HG02981 (cell line): ENCODE measurements around the gene DHX35.
"Not testable (repeated sequence)": the region's sequence is repeated elsewhere in the genome, so short reads cannot be mapped to it uniquely, and the experiment has no call there.

Experiments used
- ATAC-seq: cut with Tn5 transposase; IDR thresholded peaks from one replicate; pipeline ENCODE4 v1.9.1; 2021; ENCODE audit warnings: mild to moderate bottlenecking, moderate library complexity; ENCODE audit not compliant: unreplicated experiment

Gene DHX35

GRCh38 chr20:38939686-38940085, 22.5 kb upstream of the DHX35 start:
- ATAC-seq, result no peak

GRCh38 chr20:38940644-38941043, 21.5 kb upstream of the DHX35 start:
- ATAC-seq, result no peak

- no peak for ATAC-seq
These were observed 20.3 kb upstream of the DHX35 start for GRCh38 chr20:38941726-38942389.

DNA sequence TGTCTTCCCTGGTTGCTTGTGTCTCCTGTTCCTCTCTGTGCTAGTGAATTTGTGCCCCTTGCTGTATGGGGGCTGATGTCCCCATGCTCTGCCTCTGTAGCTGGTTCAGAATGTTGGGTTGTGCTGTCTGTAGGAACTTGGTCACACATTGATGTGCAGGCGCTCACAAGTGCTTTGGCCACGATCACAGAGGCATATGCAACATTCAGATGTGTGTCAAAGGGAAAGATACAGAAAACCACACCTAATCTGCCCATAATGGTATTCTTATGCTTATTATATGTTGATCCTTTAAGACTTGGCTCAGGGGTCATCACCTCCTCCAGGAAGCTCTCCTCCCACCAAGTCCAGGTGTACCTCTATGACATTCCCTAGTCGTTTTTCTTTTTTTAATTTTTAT, 17.1 kb upstream of the DHX35 start:
- no peak for ATAC-seq

GRCh38 chr20:38946836-38947235, 15.3 kb upstream of the DHX35 start:
- ATAC-seq, result no peak

GRCh38 chr20:38947931-38948362, 14.2 kb upstream of the DHX35 start:
- ATAC-seq, result no peak

DNA sequence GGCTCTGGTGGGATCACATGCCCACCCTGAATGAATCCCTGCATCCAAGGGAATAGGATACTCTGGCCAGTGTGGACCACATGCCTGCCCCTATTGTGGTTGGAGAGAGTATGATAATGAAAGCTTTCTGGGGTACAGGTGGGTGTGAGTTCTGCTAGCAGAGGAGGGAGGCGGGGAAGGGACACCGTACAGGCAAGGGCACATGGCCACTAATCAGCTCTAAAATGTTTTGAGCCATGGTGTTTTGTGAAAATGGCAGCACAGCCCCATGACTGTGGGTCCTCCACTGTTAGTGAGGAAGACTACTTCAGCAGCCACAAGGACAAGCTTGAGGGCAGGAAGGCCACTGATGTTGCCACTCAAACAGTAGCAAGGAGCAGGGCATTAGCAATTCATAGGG, 11.9 kb upstream of the DHX35 start:
- ATAC-seq, result no peak

DNA sequence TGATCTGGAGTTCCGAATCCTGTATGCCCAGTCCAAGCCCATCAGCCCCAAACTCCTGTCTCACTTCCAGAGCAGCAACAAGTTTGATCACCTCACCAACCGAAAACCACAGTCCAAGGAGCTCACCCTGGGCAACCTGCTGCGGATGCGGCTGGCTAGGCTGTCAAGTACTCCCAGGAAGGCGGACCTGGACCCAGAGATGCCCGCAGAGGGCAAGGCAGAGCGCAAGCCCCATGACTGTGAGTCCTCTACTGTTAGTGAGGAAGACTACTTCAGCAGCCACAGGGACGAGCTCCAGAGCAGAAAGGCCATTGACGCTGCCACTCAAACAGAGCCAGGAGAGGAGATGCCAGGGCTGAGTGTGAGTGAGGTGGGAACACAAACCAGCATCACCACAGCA, 10.5 kb upstream of the DHX35 start:
- ATAC-seq, result no peak

- ATAC-seq, result no peak
These were observed 10.0 kb upstream of the DHX35 start for GRCh38 chr20:38952153-38952552.

GRCh38 chr20:38953630-38954340, 8.4 kb upstream of the DHX35 start:
- no peak for ATAC-seq

GRCh38 chr20:38957235-38957876, 4.8 kb upstream of the DHX35 start:
- no peak for ATAC-seq

GRCh38 chr20:38957915-38958485, 4.1 kb upstream of the DHX35 start:
- ATAC-seq, result no peak

GRCh38 chr20:38960187-38960687, 1.9 kb upstream of the DHX35 start:
- ATAC-seq, result not testable (repeated sequence)

GRCh38 chr20:38961530-38962043, 557 bp upstream of the DHX35 start:
- no peak for ATAC-seq

DNA sequence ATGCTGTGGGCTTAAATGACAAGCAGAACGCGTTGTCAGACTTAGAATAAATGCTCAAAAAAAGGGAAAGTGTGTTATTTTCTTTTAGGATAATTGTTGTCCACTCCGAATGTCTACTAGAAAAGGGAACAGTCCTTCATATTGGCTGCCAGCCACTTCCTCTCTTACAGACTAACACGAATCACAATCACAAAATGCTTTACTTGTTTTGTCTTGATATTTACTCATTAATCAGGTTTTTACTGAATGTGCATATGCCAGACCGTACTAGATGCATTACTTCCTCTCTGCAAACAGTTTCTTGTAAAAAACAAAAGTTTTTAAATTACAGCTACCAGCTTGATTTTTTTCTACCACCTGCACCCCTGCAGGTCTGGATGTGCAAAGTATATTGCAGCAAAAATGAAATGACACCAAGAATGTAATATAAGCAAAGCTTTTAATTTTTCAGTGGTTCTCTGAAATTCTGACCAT, 821 bp downstream of the DHX35 start:
- ATAC-seq, result no peak

DNA sequence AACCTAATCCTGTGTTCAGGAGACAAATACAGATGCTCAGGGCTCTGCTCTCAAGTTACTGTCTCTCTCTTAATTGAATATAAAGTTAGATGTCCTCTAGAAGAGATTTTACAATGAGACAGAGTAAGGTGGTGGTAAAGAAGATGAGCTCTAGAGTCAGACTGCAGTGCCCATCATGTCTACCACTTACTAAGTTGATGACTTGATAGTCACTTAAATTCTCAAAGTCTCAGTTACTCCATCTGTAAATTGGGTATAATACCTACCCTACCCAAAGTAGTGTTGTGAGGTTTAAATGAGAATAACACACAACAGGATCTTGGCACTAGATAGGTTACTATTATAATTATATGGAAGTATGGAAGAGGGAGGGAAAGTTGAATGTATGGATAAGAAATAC, 1.6 kb downstream of the DHX35 start:
- no peak for ATAC-seq

DNA sequence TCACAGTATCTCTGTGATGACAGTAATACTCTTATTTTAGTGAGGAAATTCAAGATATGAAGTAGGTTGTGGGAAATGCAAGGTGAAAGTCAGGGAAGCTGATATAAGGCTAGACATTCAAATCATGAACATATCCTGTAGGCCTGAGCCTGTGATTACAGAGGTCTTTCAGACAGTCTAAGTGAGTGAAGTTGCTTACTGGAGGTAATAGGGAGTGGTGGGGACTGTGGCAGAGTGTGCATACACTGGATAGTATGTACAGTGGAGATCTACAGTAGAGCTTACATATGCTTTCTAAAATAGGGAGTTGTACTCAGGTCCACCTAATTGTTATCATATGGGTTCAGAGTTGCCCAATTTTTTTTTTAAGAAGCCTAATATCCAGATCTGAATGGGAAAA, 3.1 kb downstream of the DHX35 start:
- no peak for ATAC-seq

- no peak for ATAC-seq
These were observed 5.9 kb downstream of the DHX35 start for GRCh38 chr20:38968090-38968489.

GRCh38 chr20:38969708-38970107, 7.6 kb downstream of the DHX35 start:
- ATAC-seq, result no peak

DNA sequence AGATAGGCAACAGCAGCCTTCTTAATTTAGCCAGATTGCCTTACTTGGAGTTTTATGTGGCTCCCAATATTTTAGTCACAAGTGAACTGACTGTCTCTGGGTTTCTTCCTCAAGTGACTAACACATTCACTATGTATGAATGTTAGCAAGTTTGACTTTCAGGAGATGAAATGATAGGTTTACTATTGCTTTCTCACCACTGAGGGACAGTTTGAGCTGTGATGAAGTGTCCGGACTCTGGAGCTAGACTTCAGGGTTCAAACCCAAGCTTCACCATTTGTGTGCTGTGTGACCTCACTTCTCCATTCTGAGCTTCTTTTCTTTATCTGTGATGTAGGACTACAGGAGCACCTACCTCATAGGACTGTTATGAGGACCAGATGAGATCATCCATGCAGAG, 8.2 kb downstream of the DHX35 start:
- no peak for ATAC-seq

DNA sequence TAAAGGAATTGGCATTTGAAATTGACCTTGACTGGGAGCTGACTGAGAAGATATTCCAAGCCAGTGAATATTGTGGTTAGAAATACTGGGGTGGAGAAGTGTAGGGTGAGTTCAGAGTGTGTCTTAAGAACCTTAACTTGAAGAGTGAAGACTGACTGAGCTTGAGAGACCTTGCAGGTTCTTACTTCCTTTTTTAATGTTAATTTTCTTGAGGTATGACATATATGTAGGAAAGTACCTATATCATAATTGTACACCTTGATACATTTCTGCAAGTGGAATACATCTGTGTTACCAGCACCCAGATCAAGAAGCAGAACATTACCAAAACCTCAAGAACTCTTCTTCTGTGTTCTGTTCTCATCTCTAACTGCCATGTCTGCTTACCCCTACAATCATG, 11.0 kb downstream of the DHX35 start:
- no peak for ATAC-seq
